H1 (cell line): ENCODE data around the gene UBE2O. TPM values are rescaled to one million over a fixed set of nuclear protein-coding genes. Genes with fewer than 3 reads are reported as not detected.

Source experiments
- NRF1 ChIP-seq: IDR thresholded peaks from 2 replicates; pipeline ENCODE4 v1.6.1; 2011; ENCODE audit warnings: mild to moderate bottlenecking, low read depth, low read length, improper control_type of control experiment
- PHF8 ChIP-seq: fragments of 200-600 bp; sonication (generic); conservative IDR thresholded peaks from 2 replicates; pipeline ENCODE4 v1.7.1; 2012; ENCODE audit warnings: low read depth, mild to moderate bottlenecking, inconsistent platforms, low read length, moderate library complexity
- SIN3A ChIP-seq, 2 experiments: IDR thresholded peaks in 1 of 2; conservative IDR thresholded peaks in 1 of 2; 2 replicates each; pipeline ENCODE4 v1.6.1; 2011 to 2012; ENCODE audit warnings: low read length in 2 of 2, improper control_type of control experiment in 1 of 2, low read depth in 1 of 2, mild to moderate bottlenecking in 1 of 2
- TAF1 ChIP-seq: IDR thresholded peaks from 2 replicates; pipeline ENCODE4 v1.6.1; 2011; ENCODE audit warnings: mild to moderate bottlenecking, low read depth, low read length
- polyA plus RNA-seq, 7 experiments: library from polyadenylated mRNA; depleted of rRNA in 3 of 7; stranded (reverse) in 5 of 7; unstranded in 2 of 7; fragments of >200 nt in 5 of 7; fragments of 200-250 nt in 2 of 7; gene quantifications; 1 replicate in 5 of 7; 2 replicates in 1 of 7; 4 replicates in 1 of 7; pipeline versions ENCODE4 v1.2.1 to v1.2.3, GENCODE V29; 2011 to 2013; ENCODE audit warnings: missing spikeins in 2 of 7, mixed read lengths in 2 of 7
- total RNA-seq: library from RNA; stranded (reverse); fragmentation: NEBNext Ultra II Directional; extraction: Animal tissue kit (Norgen Biotek cat#: 25700); gene quantifications from 2 replicates; pipeline ENCODE4 v1.2.1, GENCODE V29; 2021

UBE2O gene
- total and polyA plus RNA-seq, 2 of the 8 experiments (the other 6 are each of a cell fraction or from before 2014, with no cell fraction given), result 24.4 to 63.0 TPM

DNA sequence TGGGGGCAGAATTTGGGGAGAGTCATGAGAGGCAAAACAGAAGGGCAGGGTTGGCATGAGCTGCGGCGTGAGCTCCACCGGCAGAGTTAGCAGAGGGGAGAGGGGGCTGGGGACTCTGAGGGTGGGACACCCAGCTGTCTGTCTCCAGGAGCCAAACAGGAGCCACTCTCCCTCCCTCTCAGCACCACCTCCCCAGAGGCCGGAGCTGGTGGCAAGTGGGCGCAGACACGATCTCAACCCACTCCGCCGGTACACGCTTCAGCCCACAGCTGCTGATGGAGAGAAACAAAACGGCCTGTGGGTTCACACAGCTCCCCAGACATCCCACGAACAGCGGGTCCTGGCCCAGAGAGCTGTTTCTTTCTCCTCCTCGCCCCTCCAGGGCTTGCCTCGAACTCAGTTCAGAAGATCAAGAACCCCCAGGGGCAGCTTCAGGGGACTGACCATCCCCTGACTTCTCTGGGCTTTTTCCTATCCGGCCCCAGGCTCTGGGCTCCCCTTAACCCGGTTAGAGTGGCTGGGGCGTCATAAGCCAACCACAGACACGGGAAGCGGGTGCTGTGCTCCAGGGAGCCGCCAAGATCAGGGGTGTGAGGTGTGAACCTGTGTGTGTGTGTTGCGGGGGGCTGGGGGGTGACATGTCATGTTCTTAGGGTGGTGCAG, 40.7 kb upstream of the UBE2O start (continued):
- TF ChIP-seq PHF8, result no peak
- no peak for TF ChIP-seq TAF1
- TF ChIP-seq SIN3A (conservative IDR thresholded peaks at IDR 0.05 in 1 of 2, IDR thresholded peaks at IDR 0.05 in 1 of 2; ENCODE audit: low read depth in 1 of 2, low read length in 2 of 2), result no peak
- no peak for TF ChIP-seq NRF1
